NCI-H1105 treated with DMSO at 0.1 percent for 48 hours (cell line): ENCODE results near the gene ZNF70.

Source experiments
- DNase-seq: peaks from one replicate; lab custom pipeline; 2025; lab: John Stamatoyannopoulos, UW

Gene ZNF70

DNA sequence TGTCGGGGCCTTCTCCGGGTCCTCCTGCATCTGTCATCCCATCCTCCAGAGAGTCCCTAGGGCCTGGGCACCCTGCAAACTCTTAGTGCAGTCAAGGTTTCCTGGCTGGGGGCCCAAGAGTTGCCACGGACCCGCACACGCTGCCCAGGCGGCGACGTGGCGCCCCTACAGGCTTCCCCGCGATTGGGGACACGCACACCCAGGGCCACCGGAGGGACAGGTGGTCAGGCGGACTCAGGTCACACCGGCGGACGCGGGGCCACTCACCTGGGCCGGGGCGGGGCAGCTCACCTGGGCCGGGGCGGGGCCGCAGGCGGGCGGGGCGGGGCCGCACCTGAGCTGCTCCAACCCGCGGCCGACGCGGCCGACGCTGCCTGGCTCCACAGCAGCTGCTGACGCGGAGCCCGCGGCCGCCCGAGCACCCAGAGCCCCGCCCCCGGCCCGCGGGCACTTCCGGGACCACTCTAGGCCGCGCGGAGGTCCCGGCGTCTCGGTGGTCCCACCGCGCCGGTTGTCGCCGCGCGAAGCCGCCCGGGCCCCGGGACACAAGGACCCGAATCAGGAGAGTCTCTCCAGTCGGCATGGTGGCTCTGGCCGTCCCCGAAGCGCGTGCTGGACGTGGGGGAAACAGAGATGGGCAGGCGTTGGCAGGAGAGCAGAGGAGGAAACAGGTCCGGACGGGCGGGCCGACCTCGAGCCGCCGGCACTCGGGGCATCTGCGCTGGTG, at the start of gene ZNF70:
ZNF70 (minus strand) TSS at position 399 of the 727 bp plus-strand sequence. CDS start 5,972 bp downstream, outside the sequence.
- DNase-seq, result peak; percentile 81

DNA sequence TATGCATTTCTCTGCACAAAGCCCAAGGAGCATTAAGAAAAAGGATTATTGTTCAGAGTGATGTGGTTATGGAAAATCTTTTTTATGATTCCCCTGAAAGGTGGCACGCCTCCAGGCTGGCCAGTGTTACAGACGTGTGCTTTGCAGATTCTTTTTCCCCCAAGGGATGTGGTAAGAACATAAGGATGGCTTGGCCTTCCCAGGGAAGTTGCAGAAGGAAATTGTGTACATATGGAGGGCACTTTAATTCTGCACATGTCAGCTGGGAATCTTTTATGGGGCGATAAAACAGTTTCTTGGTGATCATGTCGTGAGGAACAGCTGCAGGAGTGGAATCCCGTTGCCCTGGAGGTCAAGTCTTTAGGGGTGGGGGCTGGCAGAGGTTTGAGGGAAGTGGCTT, 45.5 kb upstream of the ZNF70 start:
- no peak for DNase-seq

DNA sequence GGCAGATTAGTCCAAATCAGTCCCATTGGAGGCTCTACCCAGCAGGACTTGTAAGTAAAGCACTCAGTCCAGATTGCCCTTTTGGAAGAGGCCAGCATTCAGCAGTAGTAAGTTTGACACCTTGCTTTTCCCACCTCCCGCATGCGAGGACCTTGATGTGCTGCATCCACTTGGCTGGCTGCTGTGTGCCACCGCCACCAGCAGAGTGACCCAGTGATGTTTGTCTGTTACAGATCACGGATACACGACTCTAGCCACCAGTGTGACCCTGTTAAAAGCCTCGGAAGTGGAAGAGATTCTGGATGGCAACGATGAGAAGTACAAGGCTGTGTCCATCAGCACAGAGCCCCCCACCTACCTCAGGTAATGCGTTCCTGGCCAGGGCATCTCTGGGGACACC, 42.4 kb upstream of the ZNF70 start:
- DNase-seq, result no peak

DNA sequence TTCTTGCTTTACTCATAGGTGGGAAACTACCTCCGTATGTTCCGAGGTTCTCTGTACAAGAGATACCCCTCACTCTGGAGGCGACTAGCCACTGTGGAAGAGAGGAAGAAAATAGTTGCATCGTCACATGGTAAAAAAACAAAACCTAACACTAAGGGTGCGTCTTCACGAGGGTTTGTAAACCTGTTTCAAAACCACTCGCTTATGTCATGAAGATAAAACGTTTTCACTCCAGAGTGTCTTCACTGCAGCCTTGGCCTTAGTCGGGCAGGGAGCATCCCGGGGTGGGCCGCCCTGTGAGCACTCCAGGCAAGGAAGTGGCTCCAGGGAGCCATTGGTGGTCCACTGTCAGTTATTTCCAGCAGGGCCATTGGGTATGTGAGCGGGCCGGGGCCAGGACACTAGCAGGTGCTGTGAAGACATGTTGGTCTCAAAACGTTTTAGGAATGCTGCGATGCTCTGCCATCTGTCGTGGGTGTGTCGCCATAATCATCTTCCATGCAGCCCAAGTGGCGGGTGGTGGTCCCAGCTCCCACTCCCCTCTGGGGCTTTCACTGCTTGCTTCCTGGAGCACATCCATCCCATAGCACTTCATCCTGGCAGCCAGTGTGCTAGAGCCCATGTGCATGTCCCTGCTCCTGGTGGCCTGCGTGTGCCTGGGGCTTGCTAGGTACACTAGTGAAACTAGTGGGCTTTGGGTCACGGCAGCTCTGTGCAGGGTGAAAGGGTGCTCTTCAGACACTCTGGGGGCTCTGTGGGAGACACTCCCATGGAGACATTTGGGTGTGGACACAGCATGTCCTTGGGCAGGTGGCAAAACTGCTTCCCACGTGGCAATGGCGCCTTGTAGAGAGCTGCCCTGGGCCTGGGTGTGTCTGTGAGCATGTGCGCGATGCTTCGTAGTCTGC, 41.1 kb upstream of the ZNF70 start:
- no peak for DNase-seq

DNA sequence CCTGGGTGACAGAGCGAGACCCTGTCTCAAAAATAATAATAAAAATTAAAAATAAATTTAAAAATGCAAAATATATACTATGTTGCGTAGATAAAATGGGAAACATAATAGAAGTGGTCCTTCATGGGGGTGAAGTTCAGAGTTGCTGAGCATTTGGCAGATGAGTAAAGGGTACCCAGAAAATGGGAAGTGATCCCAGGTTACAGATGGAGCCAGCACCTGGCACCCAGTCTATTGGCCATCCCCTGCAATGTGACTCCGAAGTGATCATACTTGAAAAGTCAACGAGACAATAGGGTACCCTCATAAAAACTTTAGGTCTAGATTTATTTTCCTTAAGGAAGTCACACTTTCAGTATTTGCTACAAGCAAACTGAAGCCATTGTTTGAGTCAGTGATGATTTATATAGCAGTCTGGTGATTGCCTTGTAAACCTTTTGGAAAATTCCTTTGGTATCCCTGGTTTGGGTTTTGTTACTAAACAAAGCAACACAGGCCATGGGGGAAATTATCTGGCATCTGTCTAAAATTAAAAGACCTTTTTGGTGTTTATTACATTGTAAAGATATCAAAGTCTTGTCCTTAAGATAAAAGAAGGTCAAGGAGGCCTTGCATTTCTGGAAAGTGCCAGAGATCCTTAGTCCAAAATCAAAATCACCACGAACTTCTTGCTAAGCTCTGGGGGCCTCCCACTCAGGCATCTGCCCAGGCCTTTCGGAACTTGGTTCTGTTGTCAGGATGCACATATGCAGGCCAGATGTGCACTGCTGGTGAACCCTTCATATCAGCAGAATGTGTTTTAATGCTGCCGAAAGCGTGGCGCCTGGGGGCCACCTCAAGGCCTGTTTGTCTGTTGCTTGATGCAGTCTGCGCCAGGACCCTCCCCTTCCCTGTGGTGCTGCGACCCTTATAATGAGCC, 40.2 kb upstream of the ZNF70 start:
- no peak for DNase-seq

GRCh38 chr22:23789638-23790037, 38.7 kb upstream of the ZNF70 start:
- no peak for DNase-seq

DNA sequence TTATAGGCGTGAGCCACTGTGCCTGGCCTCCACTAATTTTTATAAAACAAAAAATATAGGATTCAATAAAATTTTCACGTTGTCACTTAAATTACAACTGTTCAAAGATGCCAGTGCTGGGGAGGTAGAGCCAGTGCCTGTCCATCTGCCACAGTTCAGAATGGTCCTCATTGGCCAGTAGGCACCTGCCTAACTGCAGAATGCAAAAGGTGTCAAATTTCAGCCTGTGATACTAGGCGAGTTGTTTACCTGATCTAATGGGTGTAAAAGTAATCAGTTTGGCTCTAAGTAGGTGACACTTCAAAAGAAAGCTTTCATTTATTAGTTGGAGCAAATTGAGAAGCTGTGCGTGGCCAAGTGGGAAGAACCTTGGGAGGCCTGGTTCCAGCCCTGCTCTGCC, 38.2 kb upstream of the ZNF70 start:
- peak; percentile 59 for DNase-seq

DNA sequence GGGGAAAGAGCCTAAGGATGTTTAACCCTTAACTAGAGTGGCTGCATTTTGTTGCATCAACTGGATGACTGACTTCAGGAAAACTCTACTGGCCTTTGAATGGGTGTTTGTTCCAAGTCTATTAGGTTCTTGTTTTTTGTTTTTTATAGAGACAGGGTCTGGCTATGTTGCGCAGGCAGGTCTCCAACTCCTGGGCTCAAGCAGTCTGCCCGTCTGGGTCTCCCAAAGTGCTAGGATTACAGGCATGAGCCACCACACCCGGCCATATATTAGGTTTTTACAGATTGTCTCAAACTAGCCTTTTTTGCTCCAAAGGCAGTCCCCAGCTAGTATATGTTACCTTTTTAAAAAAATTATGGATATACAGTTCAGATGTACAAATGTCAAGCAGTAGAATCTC, 37.0 kb upstream of the ZNF70 start:
- no peak for DNase-seq

- no peak for DNase-seq
Measured at GRCh38 chr22:23787600-23787896, 36.6 kb upstream of the ZNF70 start.

- DNase-seq, result peak; percentile 72
Measured at GRCh38 chr22:23786752-23787599, 36.1 kb upstream of the ZNF70 start, which contains the start of gene SMARCB1. TSS of gene SMARCB1 (plus strand) at chr22:23786966. CDS start at chr22:23787170, 204 bp downstream.

DNA sequence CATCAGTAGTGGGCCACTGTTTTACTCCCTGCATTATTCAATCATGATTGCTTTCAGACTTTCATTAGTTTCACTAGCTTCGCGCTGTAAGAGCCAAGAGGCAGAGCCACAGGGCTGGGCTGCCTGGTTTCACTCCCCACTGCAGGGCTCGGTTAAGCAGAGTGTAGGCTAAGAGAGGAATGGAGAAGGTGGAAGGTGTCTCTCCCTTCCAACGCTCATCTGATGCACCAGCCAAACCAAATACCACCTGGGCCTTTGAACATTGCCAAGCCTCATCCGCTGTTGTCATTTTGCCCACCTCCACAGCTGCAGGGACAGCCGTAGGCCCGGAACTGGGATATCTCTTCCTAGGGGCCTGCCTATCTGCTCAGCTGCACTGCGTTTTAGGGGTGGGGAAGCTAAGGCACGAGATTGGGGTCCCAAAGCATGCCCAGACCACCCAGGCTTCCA, 35.4 kb upstream of the ZNF70 start:
- no peak for DNase-seq

DNA sequence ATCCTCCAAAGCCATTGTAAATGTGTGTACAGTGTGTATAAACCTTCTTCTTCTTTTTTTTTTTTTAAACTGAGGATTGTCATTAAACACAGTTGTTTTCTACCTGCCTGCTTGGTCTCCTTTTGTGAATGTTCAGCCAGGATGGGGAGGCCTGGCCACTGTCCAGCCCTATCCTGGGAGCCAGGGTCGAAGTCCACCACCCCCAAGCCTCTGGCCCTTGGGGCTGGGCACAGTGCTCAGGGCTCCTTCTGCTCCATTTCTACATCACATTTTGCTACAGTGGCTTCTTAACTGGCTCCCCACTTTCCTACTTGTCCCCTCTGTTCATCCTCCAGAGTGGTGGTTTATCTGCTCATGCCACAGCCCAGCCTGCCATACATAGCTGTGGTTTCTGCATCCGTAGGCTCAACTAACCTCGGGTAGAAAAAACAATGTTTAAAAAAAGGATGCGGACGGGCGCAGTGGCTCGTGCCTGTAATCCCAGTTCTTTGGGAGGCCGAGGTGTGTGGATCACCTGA, 33.4 kb upstream of the ZNF70 start:
- DNase-seq, result no peak

DNA sequence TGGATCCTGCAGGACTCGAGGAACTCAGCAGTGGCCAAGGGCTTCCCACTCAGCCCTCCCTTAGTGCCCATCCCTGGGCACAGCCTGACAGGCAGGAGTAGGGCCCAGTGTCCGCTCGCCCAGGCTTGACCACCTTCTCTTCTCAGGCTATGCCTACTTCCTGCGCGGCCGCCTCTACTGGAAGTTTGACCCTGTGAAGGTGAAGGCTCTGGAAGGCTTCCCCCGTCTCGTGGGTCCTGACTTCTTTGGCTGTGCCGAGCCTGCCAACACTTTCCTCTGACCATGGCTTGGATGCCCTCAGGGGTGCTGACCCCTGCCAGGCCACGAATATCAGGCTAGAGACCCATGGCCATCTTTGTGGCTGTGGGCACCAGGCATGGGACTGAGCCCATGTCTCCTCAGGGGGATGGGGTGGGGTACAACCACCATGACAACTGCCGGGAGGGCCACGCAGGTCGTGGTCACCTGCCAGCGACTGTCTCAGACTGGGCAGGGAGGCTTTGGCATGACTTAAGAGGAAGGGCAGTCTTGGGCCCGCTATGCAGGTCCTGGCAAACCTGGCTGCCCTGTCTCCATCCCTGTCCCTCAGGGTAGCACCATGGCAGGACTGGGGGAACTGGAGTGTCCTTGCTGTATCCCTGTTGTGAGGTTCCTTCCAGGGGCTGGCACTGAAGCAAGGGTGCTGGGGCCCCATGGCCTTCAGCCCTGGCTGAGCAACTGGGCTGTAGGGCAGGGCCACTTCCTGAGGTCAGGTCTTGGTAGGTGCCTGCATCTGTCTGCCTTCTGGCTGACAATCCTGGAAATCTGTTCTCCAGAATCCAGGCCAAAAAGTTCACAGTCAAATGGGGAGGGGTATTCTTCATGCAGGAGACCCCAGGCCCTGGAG, 32.6 kb upstream of the ZNF70 start:
- DNase-seq, result no peak

DNA sequence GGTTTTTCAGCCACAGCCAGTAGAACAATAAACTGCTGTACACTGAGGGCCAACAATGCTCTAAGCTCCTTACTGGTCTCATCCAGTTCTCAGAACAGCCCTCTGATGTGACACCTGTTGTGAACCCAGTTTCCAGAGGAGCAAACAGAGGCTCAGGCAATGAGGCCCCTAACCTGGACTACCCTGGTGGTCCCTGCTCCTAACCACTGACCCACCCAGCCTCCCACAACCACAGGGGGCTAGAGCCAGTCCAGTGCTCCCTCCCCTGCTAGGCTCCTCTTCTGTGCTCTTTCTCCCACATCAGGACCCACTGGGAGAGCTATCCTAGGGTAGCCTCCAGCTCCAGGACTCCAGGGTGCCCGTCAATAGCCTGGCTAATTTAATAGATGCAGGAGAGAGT, 31.8 kb upstream of the ZNF70 start:
- no peak for DNase-seq

DNA sequence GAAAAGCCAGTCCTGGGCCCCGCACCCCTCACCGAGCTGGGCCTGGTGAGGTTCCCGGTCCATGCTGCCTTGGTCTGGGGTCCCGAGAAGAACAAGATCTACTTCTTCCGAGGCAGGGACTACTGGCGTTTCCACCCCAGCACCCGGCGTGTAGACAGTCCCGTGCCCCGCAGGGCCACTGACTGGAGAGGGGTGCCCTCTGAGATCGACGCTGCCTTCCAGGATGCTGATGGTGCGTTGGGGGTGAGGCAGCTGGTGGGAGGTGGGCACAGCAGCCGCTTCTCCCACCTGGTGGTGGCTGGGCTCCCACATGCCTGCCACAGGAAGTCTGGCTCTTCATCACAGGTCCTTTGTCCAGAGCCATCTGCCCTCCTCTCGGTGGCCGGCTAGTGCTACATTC, 31.3 kb upstream of the ZNF70 start:
- DNase-seq, result no peak

DNA sequence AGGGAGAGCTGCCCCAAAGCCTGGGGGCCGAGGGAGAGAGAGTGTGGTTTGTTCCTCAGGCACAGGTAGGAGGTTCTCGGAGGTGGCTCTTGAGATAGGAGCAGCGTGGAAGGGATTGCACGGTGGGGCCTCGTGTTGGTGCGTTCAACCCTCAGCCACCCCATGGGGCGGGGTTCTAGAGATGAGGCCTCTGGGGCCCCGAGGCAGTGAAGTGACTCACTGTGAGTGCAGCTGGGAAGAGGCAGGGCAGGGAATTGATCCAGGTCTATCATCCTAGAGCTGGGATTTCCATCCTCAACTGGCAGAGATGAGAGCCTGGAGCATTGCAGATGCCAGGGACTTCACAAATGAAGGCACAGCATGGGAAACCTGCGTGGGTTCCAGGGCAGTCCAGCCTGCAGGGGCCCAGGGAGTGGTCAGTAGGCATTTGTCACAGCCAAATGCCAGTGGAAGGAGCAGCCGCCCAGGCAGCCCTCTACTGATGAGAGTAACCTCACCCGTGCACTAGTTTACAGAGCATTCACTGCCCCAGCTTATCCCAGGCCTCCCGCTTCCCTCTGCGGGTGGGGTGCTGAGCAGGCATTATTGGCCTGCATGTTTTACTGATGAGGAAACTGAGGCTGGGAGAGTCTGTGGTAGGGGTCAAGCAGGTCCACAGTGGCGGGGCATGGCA, 30.7 kb upstream of the ZNF70 start:
- no peak for DNase-seq

- no peak for DNase-seq
Measured at GRCh38 chr22:23781065-23781464, 30.2 kb upstream of the ZNF70 start.

GRCh38 chr22:23780146-23780748, 29.3 kb upstream of the ZNF70 start:
- no peak for DNase-seq

GRCh38 chr22:23779731-23780130, 28.8 kb upstream of the ZNF70 start:
- no peak for DNase-seq
